Measurements from ENCODE around the gene BABAM2. TPM values are rescaled to one million over a fixed set of nuclear protein-coding genes. Genes with fewer than 3 reads are reported as not detected.

The BABAM2 gene
- total RNA-seq, 1 experiment from 2014 or later: 43.5 TPM

- Mint-ChIP-seq H3K36me3 (ENCODE audit: insufficient read depth, unreplicated experiment) (peaks cover 5% of the 10 kb centered on the region), H3K4me1 (ENCODE audit: low read depth, unreplicated experiment) (peaks cover 7% of the 10 kb centered on the region), H3K27ac (ENCODE audit: unreplicated experiment) (no peak overlapping the region), H3K27me3 (ENCODE audit: unreplicated experiment) (no peaks in the 10 kb centered on the region), H3K9me3 (ENCODE audit: low read depth, unreplicated experiment) (no peaks in the 10 kb centered on the region), H3K4me3 (ENCODE audit: low read depth, unreplicated experiment) (no peak overlapping the region)
- TF ChIP-seq CTCF (IDR thresholded peaks at IDR 0.05; ENCODE audit: unreplicated experiment): no peak
- CTCF ChIA-PET: no interaction called here
- intact Hi-C loops (cut with micrococcal nuclease; ENCODE audit: unreplicated experiment): no loop called here
- DNase-seq: no peak
- BruUV-seq (replicated peaks): no TSS peak
These were observed 396.9 kb downstream of the BABAM2 start for GRCh38 chr2:28287256-28287915.

- Mint-ChIP-seq H3K9me3 (ENCODE audit: low read depth, unreplicated experiment) (no peaks in the 10 kb centered on the region), H3K36me3 (ENCODE audit: insufficient read depth, unreplicated experiment) (peaks cover 5% of the 10 kb centered on the region), H3K4me3 (ENCODE audit: low read depth, unreplicated experiment) (no peak overlapping the region), H3K4me1 (ENCODE audit: low read depth, unreplicated experiment) (peaks cover 7% of the 10 kb centered on the region), H3K27ac (ENCODE audit: unreplicated experiment) (no peak overlapping the region), H3K27me3 (ENCODE audit: unreplicated experiment) (no peaks in the 10 kb centered on the region)
- DNase-seq: no peak
- BruUV-seq (replicated peaks): no TSS peak
- CTCF ChIA-PET: interaction anchor here (0.7 kb wide), 1 partner anchor 156 kb away, joined by 3 read pairs; no protein-coding TSS in a partner anchor
- TF ChIP-seq CTCF (IDR thresholded peaks at IDR 0.05; ENCODE audit: unreplicated experiment): no peak
- intact Hi-C loops (cut with micrococcal nuclease; ENCODE audit: unreplicated experiment): no loop called here
These were observed 398.1 kb downstream of the BABAM2 start for GRCh38 chr2:28288620-28289019.

GRCh38 chr2:28291811-28292440 lies 401.4 kb downstream of the BABAM2 start:
- Mint-ChIP-seq H3K36me3 (ENCODE audit: insufficient read depth, unreplicated experiment) (peaks cover 5% of the 10 kb centered on the region), H3K9me3 (ENCODE audit: low read depth, unreplicated experiment) (no peaks in the 10 kb centered on the region), H3K27ac (ENCODE audit: unreplicated experiment) (no peak overlapping the region), H3K27me3 (ENCODE audit: unreplicated experiment) (no peaks in the 10 kb centered on the region), H3K4me1 (ENCODE audit: low read depth, unreplicated experiment) (peaks cover 11% of the 10 kb centered on the region), H3K4me3 (ENCODE audit: low read depth, unreplicated experiment) (no peak overlapping the region)
- no peak for DNase-seq
- CTCF ChIA-PET: no interaction called here
- TF ChIP-seq CTCF (IDR thresholded peaks at IDR 0.05; ENCODE audit: unreplicated experiment): no peak
- BruUV-seq (replicated peaks): no TSS peak
- intact Hi-C loops (cut with micrococcal nuclease; ENCODE audit: unreplicated experiment): no loop called here

GRCh38 chr2:28292491-28292890 lies 402.0 kb downstream of the BABAM2 start:
- no peaks in the 10 kb centered on the region for H3K27me3 Mint-ChIP-seq (ENCODE audit: unreplicated experiment)
- peaks cover 9% of the 10 kb centered on the region for H3K4me1 Mint-ChIP-seq (ENCODE audit: low read depth, unreplicated experiment)
- peaks cover 5% of the 10 kb centered on the region for H3K36me3 Mint-ChIP-seq (ENCODE audit: insufficient read depth, unreplicated experiment)
- H3K4me3 Mint-ChIP-seq (ENCODE audit: low read depth, unreplicated experiment): no peak overlapping the region
- intact Hi-C loops (cut with micrococcal nuclease; ENCODE audit: unreplicated experiment): no loop called here
- TF ChIP-seq CTCF (IDR thresholded peaks at IDR 0.05; ENCODE audit: unreplicated experiment): no peak
- no peaks in the 10 kb centered on the region for H3K9me3 Mint-ChIP-seq (ENCODE audit: low read depth, unreplicated experiment)
- H3K27ac Mint-ChIP-seq (ENCODE audit: unreplicated experiment): no peak overlapping the region
- BruUV-seq (replicated peaks): no TSS peak
- DNase-seq: no peak
- CTCF ChIA-PET: no interaction called here
